GM10266 (cell line): ENCODE data around the gene DNAH8.

Experiments used
- DNase-seq: peaks from one replicate; pipeline ENCODE4 v3.0.0; 2012; ENCODE audit errors: extremely low spot score
- TF ChIP-seq, protein P1 (sequence below): IDR thresholded peaks from 2 replicates; pipeline ENCODE4 v1.5.1; 2012; ENCODE audit warnings: mild to moderate bottlenecking, low read depth; ENCODE audit not compliant: control insufficient read depth, insufficient read depth; ENCODE audit errors: missing control alignments

Gene DNAH8

DNA sequence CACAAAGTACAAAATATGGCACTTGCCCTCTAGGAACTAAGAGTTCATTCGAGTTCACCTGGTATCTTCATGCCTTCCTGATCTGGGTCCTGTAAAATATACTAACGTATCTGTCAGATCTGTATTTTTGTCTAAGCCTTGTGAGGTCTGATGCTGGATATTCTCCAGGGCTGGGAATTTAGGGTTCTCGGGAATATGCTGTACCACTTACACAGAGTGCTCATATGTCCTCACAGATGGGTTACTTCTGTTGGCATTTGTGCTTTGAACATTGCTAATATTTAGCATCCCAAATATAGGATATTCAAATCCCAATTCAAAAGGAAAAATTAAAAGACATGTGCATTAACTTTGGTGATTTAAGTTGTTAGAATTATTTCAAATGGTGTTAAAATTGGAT lies 122.0 kb downstream of the DNAH8 start:
- DNase-seq, result no peak
- TF ChIP-seq, protein P1, sequence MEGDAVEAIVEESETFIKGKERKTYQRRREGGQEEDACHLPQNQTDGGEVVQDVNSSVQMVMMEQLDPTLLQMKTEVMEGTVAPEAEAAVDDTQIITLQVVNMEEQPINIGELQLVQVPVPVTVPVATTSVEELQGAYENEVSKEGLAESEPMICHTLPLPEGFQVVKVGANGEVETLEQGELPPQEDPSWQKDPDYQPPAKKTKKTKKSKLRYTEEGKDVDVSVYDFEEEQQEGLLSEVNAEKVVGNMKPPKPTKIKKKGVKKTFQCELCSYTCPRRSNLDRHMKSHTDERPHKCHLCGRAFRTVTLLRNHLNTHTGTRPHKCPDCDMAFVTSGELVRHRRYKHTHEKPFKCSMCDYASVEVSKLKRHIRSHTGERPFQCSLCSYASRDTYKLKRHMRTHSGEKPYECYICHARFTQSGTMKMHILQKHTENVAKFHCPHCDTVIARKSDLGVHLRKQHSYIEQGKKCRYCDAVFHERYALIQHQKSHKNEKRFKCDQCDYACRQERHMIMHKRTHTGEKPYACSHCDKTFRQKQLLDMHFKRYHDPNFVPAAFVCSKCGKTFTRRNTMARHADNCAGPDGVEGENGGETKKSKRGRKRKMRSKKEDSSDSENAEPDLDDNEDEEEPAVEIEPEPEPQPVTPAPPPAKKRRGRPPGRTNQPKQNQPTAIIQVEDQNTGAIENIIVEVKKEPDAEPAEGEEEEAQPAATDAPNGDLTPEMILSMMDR, result no peak

DNA sequence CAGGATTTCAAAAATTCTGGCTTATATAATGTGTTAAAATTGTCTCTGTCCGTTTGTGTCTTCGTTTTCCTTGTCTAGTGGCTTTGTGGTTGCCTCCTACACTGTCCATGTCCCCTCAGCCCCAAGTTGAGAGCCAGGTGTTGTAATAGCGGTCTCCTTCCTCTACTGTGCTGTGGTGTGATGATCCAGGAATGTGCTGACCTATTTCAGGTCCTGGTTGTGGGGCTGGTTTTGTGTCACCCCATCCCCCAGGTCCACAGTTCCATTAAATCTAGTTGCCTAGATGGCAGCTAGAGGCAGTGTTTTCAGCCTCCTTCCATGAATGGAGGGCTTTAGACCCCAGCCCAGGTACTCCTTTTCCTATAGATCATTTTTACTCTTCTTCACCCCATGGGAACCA lies 128.7 kb downstream of the DNAH8 start:
- no peak for DNase-seq
- TF ChIP-seq, protein P1, result no peak

DNA sequence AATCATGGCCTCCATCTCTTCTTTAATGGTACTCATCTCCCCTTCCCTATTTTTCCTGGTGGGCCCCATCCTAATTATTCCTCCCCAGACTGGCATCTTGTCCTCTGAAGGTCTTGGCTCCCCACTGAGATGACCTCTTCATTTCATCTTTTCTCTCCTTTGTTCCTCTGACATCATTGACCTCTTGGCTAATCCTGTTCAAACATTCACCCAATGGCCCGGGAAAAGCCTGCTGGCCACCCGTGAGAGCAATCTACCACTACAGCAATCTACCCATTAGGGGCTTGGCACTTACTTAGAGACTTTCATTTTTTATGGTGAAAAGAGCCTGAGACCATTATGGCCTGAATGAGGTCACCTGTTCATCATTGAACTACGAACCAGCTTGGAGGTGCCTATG lies 130.8 kb downstream of the DNAH8 start:
- DNase-seq, result no peak
- TF ChIP-seq, protein P1, result no peak

DNA sequence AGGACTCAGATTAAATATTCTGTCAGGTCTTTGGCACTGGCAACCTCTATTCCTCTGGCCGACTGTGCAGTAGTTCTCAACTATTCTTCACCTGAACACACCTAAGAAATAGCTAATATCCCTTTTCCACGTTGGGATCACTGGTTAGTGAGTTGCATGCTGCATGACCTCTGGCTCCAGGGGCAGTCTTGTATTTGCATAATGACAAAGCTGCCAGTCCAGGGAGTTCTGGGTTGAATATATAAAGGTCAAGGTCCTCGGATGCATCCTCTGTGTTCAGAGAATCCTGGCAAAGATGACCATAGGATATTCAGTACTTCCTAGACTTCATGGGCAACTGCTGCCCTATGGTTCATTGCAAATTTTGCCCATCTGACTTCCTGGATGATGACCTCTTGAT lies 131.2 kb downstream of the DNAH8 start:
- TF ChIP-seq, protein P1, result no peak
- DNase-seq, result no peak

DNA sequence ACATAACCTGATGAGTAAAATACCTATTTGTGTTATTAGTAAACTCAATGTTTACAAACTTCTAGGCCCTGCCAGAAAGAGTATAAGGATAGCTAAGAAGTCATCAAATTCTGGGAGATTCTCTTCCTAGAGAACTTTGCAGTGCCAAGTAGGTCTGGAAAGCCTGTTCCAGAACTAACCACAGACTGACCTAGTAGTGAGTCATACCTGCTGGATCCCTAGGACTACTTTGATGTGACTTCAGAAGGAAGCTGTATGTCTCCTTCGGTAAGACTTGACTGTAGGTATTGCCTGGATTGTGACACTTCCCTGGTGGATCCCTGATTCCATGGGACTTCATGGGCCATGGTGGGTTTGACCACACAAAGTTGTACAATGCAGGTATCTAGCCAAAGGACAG lies 131.7 kb downstream of the DNAH8 start:
- DNase-seq, result no peak
- TF ChIP-seq, protein P1, result no peak

DNA sequence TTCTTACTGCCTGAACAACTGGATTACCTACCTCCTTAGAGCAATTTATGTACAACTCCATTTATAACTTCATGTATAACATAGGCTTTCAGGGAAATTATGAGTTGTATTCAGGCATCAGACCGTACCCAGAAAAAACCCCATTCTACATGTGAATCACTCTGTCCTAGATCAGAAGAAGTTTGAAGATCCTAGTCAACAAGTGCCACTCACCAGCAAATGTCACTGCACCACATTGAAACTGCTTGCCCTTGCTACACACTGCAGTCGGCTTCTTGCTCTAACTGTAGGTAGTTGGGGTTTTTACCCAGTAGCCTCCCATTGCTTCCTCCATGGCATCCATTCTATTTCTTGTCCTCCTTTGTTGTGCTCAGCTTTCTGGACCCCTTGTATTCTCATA lies 132.4 kb downstream of the DNAH8 start:
- no peak for DNase-seq
- TF ChIP-seq, protein P1, result no peak

DNA sequence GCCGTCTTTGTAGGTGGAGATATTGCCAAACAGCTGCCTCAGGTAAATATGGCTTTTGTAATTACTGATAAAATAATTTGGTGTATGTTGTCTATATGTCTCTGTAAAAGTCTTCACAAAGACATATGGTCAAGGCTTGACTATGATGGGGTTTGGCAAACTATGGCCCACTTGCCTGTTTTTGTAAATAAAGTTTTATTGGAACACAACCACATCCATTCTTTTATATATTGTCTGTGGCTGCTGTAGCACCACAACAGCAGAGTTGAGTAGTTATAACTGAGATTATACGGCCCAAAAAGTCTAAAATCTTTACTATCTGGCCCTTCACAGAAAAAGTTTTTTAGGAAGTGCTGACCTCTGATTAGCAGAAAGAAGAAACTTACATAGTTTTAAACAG lies 133.6 kb downstream of the DNAH8 start:
- DNase-seq, result no peak
- TF ChIP-seq, protein P1, result no peak
